Neural progenitor cell (in vitro differentiated cells): ENCODE data around the gene LMTK2.

Source experiments
- EZH2 ChIP-seq: fragments of 200-600 bp; sonication (generic); IDR thresholded peaks from 2 replicates; pipeline ENCODE4 v1.6.1; 2017; ENCODE audit warnings: antibody characterized with exemption, mild to moderate bottlenecking, moderate library complexity
- TF ChIP-seq, protein P1 (sequence below): fragments of 200-600 bp; sonication (generic); IDR thresholded peaks from 2 replicates; pipeline ENCODE4 v1.5.1; 2017; ENCODE audit warnings: antibody characterized with exemption, mild to moderate bottlenecking

DNA sequence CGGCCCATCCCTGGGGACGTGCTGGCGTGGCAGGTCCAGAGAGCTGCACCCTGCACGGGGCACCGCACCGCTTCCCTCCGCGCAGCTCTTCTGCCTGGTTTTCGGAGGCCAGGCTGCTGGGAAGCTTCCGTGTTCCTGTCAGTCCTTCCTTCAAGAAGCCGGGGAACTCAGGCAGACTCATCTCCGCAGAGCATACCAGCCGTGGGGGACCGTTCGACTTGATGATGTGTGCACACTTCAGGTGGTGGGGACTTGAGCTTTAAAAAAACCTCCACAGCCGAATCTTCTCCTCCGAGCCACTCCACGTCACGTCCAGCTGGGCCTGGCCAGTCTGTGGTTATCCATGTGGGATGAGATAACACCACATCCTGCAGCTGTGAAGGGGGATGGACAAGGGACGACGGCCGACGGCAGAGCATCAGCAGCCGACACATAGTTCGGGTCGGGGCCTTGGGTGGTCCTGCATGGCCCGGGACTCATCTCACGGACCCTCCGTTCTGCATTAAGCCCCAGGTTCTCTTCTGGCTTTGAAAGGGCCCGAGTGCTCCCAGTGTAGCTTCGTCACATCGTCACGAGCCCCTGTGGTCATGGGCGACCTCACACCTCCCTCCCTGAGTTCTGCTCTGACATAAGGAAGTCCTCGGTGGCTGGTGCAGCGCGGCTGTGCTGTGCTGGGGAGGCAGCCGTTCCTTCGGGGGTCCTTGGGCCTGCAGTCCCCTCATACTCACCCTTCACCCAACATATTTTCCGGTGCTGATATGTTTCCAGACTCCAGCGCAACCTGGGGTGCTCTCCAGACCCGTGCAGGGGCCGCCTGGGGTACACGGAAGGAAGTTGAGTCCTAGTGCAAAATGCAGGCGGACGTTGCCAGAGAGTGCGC is 100.0 kb downstream of the LMTK2 start:
- no peak for TF ChIP-seq EZH2
- TF ChIP-seq, protein P1, sequence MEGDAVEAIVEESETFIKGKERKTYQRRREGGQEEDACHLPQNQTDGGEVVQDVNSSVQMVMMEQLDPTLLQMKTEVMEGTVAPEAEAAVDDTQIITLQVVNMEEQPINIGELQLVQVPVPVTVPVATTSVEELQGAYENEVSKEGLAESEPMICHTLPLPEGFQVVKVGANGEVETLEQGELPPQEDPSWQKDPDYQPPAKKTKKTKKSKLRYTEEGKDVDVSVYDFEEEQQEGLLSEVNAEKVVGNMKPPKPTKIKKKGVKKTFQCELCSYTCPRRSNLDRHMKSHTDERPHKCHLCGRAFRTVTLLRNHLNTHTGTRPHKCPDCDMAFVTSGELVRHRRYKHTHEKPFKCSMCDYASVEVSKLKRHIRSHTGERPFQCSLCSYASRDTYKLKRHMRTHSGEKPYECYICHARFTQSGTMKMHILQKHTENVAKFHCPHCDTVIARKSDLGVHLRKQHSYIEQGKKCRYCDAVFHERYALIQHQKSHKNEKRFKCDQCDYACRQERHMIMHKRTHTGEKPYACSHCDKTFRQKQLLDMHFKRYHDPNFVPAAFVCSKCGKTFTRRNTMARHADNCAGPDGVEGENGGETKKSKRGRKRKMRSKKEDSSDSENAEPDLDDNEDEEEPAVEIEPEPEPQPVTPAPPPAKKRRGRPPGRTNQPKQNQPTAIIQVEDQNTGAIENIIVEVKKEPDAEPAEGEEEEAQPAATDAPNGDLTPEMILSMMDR, result no peak
